ENCODE results near the gene BAIAP2L1. TPM values are rescaled to one million over a fixed set of nuclear protein-coding genes. Genes with fewer than 3 reads are reported as not detected.
A peak's percentile ranks its signal among the peaks of the same experiment; 100 is the strongest.

Gene BAIAP2L1
- total and polyA plus RNA-seq, 2 of the 8 experiments (the other 6 are each of a cell fraction or from before 2014, with no cell fraction given): 19.2 to 42.9 TPM

DNA sequence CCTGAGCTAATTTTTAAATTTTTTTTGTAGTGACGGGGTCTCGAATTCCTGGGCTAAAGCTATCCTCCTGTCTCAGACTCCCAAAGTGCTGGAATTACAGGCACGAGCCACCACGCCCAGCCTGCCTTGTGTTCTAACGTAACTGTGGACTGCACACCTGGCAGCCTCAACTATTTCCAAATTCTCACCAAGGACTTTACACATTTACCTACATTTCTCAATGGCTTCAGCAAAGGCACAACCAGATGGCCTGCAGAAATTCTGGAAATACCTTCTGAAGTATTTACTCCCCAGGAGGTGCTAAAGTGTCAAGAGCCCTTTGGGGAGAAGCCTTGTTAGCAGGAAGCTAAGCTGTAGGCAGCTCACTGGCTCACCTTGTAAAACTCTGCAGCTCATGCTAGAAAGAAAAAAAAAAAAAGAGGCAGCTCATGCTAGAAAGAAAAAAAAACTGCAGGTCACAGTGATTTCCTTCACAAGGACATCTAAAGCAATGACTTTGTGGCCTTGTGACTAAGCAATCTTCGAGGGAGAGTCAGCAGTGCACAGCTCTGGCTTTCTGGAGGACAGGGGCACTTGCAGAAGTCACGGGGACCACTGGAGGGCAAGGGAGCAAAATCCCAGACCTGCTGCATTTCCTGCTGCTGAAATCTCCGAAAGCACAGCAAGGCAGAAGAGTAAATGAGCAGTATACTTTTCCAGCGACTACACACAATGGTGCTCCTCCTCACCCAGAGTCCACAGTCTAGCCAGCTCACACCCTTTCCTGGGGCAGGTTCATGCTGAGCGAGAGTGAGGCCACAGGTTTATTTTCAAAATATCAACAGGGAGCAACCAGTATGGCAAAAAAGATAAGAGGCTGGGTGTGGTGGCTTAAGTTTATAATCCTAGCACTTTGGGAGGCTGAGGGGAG, 40.4 kb downstream of the BAIAP2L1 start (continued):
- peak; percentile 17 to 30; a peak in 2 of 4 replicates for TF ChIP-seq RAD21 (IDR thresholded peaks at IDR 0.05 in 1 of 2, conservative IDR thresholded peaks at IDR 0.05 in 1 of 2; ENCODE audit: low read depth in 2 of 2, low read length in 2 of 2)
- TF ChIP-seq SIN3A (conservative IDR thresholded peaks at IDR 0.05 in 1 of 2, IDR thresholded peaks at IDR 0.05 in 1 of 2; ENCODE audit: low read depth in 1 of 2, low read length in 2 of 2): no peak
- TF ChIP-seq EP300 (IDR thresholded peaks at IDR 0.05; ENCODE audit: borderline replicate concordance in 1 of 2, low read depth in 2 of 2, low read length in 2 of 2): no peak
- no peak for TF ChIP-seq GTF2F1 (IDR thresholded peaks at IDR 0.05; ENCODE audit: borderline replicate concordance, low read depth, low read length)
- 0 out of 2 replicates have a peak, but pooled peaks have one; percentile 22 for TF ChIP-seq BACH1 (IDR thresholded peaks at IDR 0.05; ENCODE audit: low read length)
- TF ChIP-seq, protein P1, sequence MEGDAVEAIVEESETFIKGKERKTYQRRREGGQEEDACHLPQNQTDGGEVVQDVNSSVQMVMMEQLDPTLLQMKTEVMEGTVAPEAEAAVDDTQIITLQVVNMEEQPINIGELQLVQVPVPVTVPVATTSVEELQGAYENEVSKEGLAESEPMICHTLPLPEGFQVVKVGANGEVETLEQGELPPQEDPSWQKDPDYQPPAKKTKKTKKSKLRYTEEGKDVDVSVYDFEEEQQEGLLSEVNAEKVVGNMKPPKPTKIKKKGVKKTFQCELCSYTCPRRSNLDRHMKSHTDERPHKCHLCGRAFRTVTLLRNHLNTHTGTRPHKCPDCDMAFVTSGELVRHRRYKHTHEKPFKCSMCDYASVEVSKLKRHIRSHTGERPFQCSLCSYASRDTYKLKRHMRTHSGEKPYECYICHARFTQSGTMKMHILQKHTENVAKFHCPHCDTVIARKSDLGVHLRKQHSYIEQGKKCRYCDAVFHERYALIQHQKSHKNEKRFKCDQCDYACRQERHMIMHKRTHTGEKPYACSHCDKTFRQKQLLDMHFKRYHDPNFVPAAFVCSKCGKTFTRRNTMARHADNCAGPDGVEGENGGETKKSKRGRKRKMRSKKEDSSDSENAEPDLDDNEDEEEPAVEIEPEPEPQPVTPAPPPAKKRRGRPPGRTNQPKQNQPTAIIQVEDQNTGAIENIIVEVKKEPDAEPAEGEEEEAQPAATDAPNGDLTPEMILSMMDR (IDR thresholded peaks at IDR 0.05; ENCODE audit: control extremely low read depth in 1 of 3, insufficient read depth in 1 of 3, low read depth in 1 of 3, low read length in 3 of 3): peak in 2 of 3 experiments; percentile 47 to 48; a peak in 2 of 4 replicates
- peak; percentile 25; the same call in 1 of the 2 replicates for TF ChIP-seq MAFK (IDR thresholded peaks at IDR 0.05; ENCODE audit: low read depth, low read length)
- TF ChIP-seq BCL11A (IDR thresholded peaks at IDR 0.05; ENCODE audit: low read depth in 2 of 2, low read length in 2 of 2): no peak
- TF ChIP-seq TEAD4 (IDR thresholded peaks at IDR 0.05; ENCODE audit: low read depth, low read length): no peak
- no peak for TF ChIP-seq CHD2 (IDR thresholded peaks at IDR 0.05; ENCODE audit: low read length)
- TF ChIP-seq CREB1 (IDR thresholded peaks at IDR 0.05): no peak
